Endodermal cell (in vitro differentiated cells): ENCODE measurements around the gene OPRL1. TPM values are rescaled to one million over a fixed set of nuclear protein-coding genes. Genes with fewer than 3 reads are reported as not detected.

Source experiments
- DNase-seq: peaks from one replicate; pipeline ENCODE4 v3.0.0-alpha.2; 2017
- H3K27ac ChIP-seq: 2 replicates; pipeline ENCODE4 v1.5.1; 2013; ENCODE audit warnings: mild to moderate bottlenecking, low read depth, low read length, moderate library complexity
- H3K27me3 ChIP-seq: 2 replicates; pipeline ENCODE4 v1.6.1; 2013; ENCODE audit warnings: mild to moderate bottlenecking, low read length, moderate library complexity; ENCODE audit not compliant: insufficient read depth, control insufficient read depth, poor library complexity, severe bottlenecking
- H3K36me3 ChIP-seq: 2 replicates; pipeline ENCODE4 v1.7.0; 2013; ENCODE audit warnings: mild to moderate bottlenecking, low read length, moderate library complexity; ENCODE audit not compliant: control insufficient read depth, insufficient read depth
- H3K4me1 ChIP-seq: one replicate; pipeline ENCODE4 v1.7.0; 2013; ENCODE audit warnings: low read length; ENCODE audit not compliant: control insufficient read depth, insufficient read depth
- H3K4me3 ChIP-seq: 2 replicates; pipeline ENCODE4 v1.5.1; 2013; ENCODE audit warnings: mild to moderate bottlenecking, low read length, moderate library complexity
- H3K9ac ChIP-seq: 2 replicates; pipeline ENCODE4 v1.6.1; 2013; ENCODE audit warnings: mild to moderate bottlenecking, low read length, moderate library complexity; ENCODE audit not compliant: poor library complexity, severe bottlenecking; ENCODE audit errors: extremely low read depth
- H3K9me3 ChIP-seq: 2 replicates; pipeline ENCODE4 v1.6.1; 2013; ENCODE audit warnings: mild to moderate bottlenecking, low read length, moderate library complexity; ENCODE audit not compliant: control insufficient read depth
- H3K27ac Mint-ChIP-seq: 2 replicates; pipeline ENCODE4 v1.8.0; 2020; ENCODE audit warnings: mixed read lengths
- H3K27me3 Mint-ChIP-seq: 2 replicates; pipeline ENCODE4 v1.8.0; 2021; ENCODE audit warnings: mild to moderate bottlenecking, mixed read lengths; ENCODE audit not compliant: insufficient read depth
- H3K36me3 Mint-ChIP-seq: 2 replicates; pipeline ENCODE4 v1.8.0; 2020; ENCODE audit warnings: low read depth, mixed read lengths
- H3K4me1 Mint-ChIP-seq: 2 replicates; pipeline ENCODE4 v1.8.0; 2020; ENCODE audit warnings: mixed read lengths
- H3K4me3 Mint-ChIP-seq: 2 replicates; pipeline ENCODE4 v1.8.0; 2020; ENCODE audit warnings: mild to moderate bottlenecking, moderate library complexity, mixed read lengths
- H3K9me3 Mint-ChIP-seq: 2 replicates; pipeline ENCODE4 v1.8.0; 2020; ENCODE audit warnings: mild to moderate bottlenecking, mixed read lengths
- WGBS, 2 experiments: methylation state at CpG; one replicate each; pipeline versions ENCODE4 v1.1.5 to v1.1.7; 2013; ENCODE audit warnings: missing lambda C conversion rate in 2 of 2, mixed read lengths in 1 of 2; ENCODE audit not compliant: insufficient coverage in 1 of 2, insufficient read length in 1 of 2; 5-methylcytosine and 5-hydroxymethylcytosine counted together
- total RNA-seq, 2 donors: library from RNA; stranded (reverse); fragmentation: NEBNext Ultra II Directional in 1 of 2; extraction: Animal tissue kit (Norgen Biotek cat#: 25700) in 1 of 2; gene quantifications; 2 replicates in 1 of 2; 3 replicates in 1 of 2; pipeline ENCODE4 v1.2.1, GENCODE V29; 2021
- TF ChIP-seq, protein P1 (sequence below): fragments of 200-600 bp; sonication (generic); conservative IDR thresholded peaks from 2 replicates; pipeline ENCODE4 v1.5.0; 2021; ENCODE audit warnings: antibody characterized with exemption, mild to moderate bottlenecking

Gene OPRL1
- total RNA-seq, 2 donors from 2014 or later: 4.1 to 5.5 TPM

- Histone ChIP-seq H3K27me3 (no peaks in the 10 kb centered on the region), H3K36me3 (no peaks in the 10 kb centered on the region), H3K9me3 (no peaks in the 10 kb centered on the region), H3K4me3 (no peak overlapping the region), H3K4me1 (peaks cover 21% of the 10 kb centered on the region), H3K9ac (no peak overlapping the region), H3K27ac (no peak overlapping the region)
- WGBS, 2 experiments: 89 to 91% methylated on average over 11 to 12 of the region's 12 CpGs
- TF ChIP-seq, protein P1, sequence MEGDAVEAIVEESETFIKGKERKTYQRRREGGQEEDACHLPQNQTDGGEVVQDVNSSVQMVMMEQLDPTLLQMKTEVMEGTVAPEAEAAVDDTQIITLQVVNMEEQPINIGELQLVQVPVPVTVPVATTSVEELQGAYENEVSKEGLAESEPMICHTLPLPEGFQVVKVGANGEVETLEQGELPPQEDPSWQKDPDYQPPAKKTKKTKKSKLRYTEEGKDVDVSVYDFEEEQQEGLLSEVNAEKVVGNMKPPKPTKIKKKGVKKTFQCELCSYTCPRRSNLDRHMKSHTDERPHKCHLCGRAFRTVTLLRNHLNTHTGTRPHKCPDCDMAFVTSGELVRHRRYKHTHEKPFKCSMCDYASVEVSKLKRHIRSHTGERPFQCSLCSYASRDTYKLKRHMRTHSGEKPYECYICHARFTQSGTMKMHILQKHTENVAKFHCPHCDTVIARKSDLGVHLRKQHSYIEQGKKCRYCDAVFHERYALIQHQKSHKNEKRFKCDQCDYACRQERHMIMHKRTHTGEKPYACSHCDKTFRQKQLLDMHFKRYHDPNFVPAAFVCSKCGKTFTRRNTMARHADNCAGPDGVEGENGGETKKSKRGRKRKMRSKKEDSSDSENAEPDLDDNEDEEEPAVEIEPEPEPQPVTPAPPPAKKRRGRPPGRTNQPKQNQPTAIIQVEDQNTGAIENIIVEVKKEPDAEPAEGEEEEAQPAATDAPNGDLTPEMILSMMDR: no peak
- H3K27ac Mint-ChIP-seq: no peak overlapping the region
- no peak for DNase-seq
- peaks cover 5% of the 10 kb centered on the region for H3K27me3 Mint-ChIP-seq
- H3K4me3 Mint-ChIP-seq: no peak overlapping the region
- H3K4me1 Mint-ChIP-seq: peaks cover 14% of the 10 kb centered on the region
- no peaks in the 10 kb centered on the region for H3K36me3 Mint-ChIP-seq
- no peaks in the 10 kb centered on the region for H3K9me3 Mint-ChIP-seq
Measured at GRCh38 chr20:64058536-64058935, 21.3 kb upstream of the OPRL1 start.

DNA sequence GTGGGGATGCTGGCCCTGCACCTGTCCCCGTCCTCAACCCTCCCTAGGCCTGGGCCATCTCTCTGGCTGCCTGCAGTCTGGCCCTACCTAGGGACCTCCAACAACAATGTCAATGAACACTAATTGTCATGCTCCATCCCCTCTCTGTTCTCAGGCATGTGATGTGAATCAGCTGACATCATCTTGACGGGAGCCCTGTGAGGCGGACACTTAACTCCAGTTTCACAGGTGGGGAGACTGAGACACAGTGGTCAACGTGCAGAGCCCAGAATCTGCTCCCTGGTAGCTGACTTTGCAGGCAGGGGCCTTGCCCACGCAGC is 17.6 kb upstream of the OPRL1 start:
- Mint-ChIP-seq H3K9me3 (no peaks in the 10 kb centered on the region), H3K4me3 (peak overlapping the region; percentile 75), H3K36me3 (no peaks in the 10 kb centered on the region), H3K4me1 (peaks cover 17% of the 10 kb centered on the region), H3K27me3 (peaks cover 8% of the 10 kb centered on the region), H3K27ac (peak overlapping the region; percentile 27)
- no peaks in the 10 kb centered on the region for H3K36me3 ChIP-seq
- H3K4me1 ChIP-seq: peaks cover 6% of the 10 kb centered on the region
- DNase-seq: no peak
- TF ChIP-seq, protein P1: no peak
- H3K9me3 ChIP-seq: no peaks in the 10 kb centered on the region
- H3K9ac ChIP-seq: peak overlapping the region; percentile 41
- no peak overlapping the region for H3K27ac ChIP-seq
- H3K27me3 ChIP-seq: no peaks in the 10 kb centered on the region
- 78% methylated on average over 5 of the region's 5 CpGs for WGBS, 2 experiments
- peak overlapping the region; percentile 82 for H3K4me3 ChIP-seq

DNA sequence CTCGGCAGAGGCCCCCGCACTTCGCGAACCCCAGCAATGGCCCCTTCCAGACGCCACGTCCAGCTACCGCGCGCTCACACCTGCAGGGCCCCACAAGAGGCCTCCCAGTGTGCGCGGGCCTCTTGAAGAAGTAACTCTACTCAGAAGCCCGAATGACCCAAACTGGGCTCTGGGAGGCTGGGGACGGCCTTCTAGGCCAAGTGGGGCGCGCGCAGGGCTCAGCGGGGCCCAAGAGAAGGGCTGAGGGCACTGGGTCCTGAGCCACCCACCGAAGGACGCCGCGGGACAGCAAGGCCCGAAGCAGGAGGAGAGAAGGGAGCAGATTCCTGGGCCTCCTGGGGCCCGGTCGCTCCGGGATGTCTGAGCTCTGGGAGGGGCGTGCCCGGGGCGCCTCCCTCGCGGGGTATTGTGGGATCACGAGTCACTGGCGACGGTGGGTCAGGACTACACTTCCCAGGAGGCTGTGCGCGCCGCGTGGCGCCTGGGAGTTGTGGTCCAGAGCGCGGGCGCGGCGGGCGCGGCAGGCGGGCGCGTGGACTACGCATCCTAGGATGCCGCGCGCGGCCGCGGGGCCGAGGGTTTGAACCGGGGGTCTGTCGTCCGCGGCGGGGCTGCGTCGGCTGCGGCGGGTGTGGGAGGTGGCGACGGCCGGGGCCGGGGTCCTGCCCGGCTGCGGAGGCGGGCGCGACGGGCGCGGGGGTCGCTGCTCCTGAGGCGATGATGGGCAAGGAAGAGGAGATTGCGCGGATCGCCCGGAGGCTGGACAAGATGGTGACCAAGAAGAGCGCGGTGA is 17.1 kb upstream of the OPRL1 start, which contains the start of gene TCEA2:
Gene TCEA2 (plus strand): TSS at position 603 of the 793 bp plus-strand sequence. CDS start 115 bp downstream, at position 718.
- Histone ChIP-seq H3K27ac (no peak within 1 kb of the TSS), H3K27me3 (no peaks in the 10 kb centered on the region), H3K9me3 (no peaks in the 10 kb centered on the region), H3K9ac (peak within 1 kb of the TSS; percentile 41), H3K36me3 (no peaks in the 10 kb centered on the region), H3K4me3 (peak within 1 kb of the TSS; percentile 82), H3K4me1 (no peaks in the 10 kb centered on the region)
- TF ChIP-seq, protein P1: no peak
- 11 to 47% methylated on average over 7 to 85 of the region's 85 CpGs for WGBS, 2 experiments
- H3K27me3 Mint-ChIP-seq: peaks cover 8% of the 10 kb centered on the region
- peak within 1 kb of the TSS; percentile 75 for H3K4me3 Mint-ChIP-seq
- no peaks in the 10 kb centered on the region for H3K9me3 Mint-ChIP-seq
- peaks cover 14% of the 10 kb centered on the region for H3K4me1 Mint-ChIP-seq
- H3K36me3 Mint-ChIP-seq: no peaks in the 10 kb centered on the region
- DNase-seq: peak; percentile 97
- H3K27ac Mint-ChIP-seq: peak within 1 kb of the TSS; percentile 52
